T-helper 22 cell (primary cell): ENCODE results near the gene LCMT1.

Experiments
- DNase-seq: peaks from one replicate; pipeline ENCODE4 v3.0.0-alpha.2; 2020; ENCODE audit warnings: low read depth

Gene LCMT1

DNA sequence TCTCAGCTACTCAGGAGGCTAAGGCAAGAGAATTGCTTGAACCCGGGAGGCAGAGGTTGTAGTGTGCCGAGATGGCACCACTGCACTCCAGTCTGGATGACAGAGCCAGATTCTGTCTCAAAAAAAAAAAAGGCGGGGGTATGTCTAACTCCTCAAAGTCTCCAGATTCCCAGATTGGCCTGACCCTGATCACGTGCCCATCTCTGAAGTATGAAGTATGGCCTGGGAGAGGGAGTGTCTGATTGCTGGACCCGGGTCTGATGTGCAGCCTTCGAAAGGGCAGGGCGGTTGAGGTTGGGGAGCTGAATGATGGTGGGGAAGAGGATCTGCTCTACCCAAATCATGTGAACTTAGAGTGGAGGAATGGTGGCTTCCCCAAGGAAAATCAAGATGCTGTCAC lies 87.9 kb downstream of the LCMT1 start:
- no peak for DNase-seq

DNA sequence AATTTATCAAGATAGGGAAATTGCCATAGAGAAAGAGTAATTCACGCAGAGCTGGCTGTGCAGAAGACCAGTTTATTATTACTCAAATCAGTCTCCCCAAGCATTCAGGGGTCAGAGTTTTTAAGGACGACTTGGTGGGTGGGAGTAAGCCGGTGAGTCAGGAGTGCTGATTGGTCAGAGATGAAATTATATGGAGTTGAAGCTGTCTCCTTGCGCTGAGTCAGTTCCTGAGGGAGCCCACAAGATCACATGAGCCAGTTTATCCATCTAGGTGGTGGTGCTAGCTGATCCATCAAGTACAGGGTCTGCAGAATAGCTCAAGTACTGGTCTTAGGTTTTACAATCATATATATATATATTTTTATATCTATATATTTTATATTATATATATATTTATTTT lies 99.2 kb downstream of the LCMT1 start:
- DNase-seq, result no peak

DNA sequence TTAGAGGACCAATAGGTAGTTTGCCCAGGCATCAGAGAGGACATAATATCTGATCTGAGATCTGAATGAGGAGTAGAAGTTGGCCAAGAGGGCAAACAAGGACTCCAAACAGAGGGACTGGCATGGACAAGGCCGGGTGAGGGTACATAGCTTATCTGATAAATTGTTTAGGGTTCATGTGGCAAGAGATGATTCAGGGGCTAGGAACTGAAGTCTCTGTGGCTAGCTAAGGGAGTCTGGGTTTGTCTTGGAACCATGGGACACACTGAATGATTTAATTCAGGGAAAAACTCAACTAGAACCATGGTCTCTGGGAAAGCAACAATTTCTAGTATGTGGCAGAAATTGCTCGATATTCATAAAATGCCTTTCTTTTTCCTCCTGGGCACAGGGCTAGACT lies 101.1 kb downstream of the LCMT1 start:
- no peak for DNase-seq

DNA sequence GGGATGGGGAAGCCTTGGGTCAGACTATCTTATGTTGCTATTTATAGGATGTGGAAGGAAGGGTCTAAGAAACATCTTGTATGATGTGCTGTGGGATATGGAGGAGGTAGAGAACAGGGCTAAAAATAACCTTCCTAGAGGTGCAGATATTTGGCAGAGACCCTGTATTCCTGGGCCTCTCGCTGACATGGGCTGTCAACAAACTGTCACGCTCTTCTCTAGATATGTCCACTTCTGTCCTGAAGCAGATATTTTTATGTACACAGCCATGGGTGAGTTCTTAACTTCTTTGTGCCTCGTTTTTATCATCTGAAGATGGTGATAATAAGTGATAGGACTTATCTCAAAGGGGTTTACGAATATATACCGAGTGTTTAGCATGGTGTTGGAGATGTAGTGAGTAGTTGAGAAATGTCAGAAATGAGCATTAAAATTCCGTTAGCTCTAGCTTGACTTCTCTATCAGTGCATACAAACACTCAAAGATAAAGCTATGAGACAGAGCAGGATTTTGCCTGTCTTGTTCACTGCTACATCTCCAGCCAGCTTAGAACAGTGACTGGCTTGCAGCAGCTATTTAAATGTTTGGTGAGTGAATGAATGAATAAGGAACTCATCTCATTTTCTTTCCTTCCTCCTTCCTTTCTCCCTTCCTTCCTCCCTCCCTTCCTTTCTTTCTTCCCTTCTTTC lies 102.3 kb downstream of the LCMT1 start:
- DNase-seq, result no peak

DNA sequence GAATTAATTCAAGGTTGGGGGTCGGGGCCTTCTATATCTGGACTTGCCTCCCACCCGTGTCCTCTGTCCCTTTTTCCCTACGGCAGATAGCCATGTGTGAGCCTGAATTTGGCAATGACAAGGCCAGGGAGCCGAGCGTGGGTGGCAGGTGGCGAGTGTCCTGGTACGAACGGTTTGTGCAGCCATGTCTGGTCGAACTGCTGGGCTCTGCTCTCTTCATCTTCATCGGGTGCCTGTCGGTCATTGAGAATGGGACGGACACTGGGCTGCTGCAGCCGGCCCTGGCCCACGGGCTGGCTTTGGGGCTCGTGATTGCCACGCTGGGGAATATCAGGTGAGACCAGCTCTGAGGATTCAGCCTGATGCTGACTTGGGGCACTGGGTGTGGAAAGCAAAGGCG lies 105.6 kb downstream of the LCMT1 start:
- no peak for DNase-seq

DNA sequence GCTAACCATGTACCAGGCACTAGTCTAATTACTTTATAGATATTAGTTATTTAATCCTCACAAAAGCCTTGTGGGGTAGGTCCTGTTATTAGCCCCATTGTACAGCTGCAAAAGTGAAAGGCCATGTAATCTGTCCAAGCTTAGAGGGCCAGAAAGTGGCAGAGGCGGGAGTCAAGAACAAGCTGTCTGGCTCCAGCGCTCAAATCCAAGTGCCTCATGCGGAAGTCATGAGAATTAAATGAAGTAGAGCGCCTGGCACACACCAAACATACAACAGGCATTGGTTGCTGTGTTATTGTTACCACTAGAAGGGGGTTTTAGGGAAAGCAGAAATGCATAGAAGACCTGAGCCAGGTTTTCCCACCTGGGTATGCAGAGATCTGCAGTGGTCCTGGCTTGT lies 106.4 kb downstream of the LCMT1 start:
- no peak for DNase-seq

DNA sequence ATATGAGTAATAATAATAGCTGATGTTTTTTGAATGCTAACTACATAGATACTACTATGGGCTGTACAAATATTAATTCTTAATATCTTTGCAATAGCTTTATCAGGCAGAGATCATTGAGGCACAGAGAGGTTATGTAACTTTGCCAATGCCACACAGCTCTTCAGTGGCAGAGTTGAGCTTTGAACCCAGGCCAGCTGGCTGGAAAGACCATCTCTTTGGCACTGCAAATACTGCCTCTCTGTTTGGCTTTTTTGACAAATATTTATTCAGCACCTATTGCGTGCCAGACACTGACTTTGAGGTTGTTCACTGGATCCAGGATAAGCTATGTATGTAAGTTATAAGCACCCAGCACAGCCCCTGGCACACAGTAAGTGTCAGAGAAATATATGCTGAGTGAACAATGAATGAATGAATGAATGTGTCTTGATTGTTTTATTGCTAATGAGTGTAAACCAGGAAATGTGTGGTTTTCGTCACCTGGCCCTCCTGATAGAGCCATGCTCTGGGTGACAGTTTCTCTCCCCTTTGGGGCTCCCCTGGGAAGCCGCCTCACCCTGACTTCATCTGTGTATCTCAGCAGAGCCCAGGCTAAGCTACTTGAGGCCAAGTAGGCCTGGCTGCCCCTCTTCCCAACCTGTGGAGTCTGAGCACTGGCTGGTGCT lies 107.7 kb downstream of the LCMT1 start:
- DNase-seq, result no peak

DNA sequence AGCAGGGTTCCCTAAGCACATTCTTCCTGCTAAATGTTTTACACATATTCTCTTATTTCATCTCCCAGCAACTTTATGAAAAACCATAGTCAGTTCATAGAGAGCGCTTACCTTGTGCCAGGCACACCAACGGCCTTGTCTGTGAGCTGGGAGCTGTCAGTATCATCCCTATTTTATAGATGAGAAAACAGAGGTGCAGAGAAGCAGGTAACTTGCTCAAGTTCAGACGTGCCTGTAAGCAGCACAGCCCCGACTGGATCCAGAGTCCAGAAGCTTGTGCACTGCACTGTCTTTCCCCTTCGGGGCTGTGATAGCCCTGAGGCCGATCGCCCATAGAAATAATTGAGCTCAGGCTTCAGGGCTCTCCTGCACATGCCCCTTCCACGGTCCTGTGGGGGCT lies 111.4 kb downstream of the LCMT1 start:
- no peak for DNase-seq

DNA sequence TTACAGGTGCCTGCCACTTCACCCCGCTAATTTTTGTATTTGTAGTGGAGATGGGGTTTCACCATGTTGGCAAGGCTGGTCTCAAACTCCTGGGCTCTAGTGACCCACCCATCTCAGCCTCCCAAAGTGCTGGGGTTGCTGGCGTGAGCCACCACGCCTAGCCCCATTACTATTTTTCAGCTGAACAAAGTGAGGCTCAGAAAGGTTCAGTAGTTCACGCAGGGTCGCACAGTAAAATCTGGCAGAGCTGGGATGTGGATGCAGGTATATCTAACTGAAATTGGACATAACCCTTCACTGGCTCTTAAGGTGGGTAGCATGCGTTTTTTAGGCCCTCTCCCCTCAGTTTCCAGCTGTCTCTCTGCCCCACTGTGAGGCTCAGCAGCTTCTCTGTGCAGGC lies 112.4 kb downstream of the LCMT1 start:
- DNase-seq, result no peak

DNA sequence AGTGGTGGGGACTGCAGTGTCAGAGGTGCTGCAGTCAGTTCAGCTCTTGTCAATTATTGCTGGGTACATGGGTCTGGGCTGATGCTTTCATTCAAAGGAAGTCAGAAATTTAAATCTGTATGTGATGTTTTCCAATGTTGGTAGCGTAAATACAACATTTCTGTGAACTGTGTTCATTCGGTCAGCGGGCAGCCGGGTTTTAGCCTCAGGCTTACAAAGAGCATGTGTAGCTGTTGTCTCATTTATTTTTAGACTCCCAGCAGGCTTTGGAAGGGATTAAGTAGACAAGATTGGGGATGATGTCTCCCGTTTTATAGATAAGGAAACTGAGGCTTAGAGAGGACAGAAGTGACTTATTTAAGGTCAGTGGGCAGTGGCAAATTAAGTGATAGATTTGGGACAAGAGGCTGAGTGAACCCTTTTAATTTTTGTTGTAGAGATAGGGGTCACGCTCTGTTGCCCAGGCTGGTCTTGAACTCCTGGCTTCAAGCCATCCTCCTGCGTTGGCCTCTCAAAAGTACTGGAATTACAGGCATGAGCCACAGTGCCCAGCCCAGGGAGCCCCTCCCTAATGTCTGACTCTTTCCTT lies 113.3 kb downstream of the LCMT1 start:
- no peak for DNase-seq
